Activated CD4-positive, alpha-beta memory T cell treated with anti-CD3 and anti-CD28 coated beads, Interleukin-2, amount 10 ng/mL, durations not matched to agents 7 days and 5 days (primary cell): ENCODE results near the gene REG3A. TPM values are rescaled to one million over a fixed set of nuclear protein-coding genes. Genes with fewer than 3 reads are reported as not detected.

Source experiments
- total RNA-seq, 2 experiments: library from RNA; stranded (reverse); gene quantifications; one replicate each; pipeline ENCODE4 v1.2.3, GENCODE V29; 2021

The REG3A gene
- total RNA-seq, 2 experiments from 2014 or later = not detected

Other genes with a start within 250 kb of the REG3A start
- not detected for gene REG3G, start 134.1 kb downstream of the REG3A start, total RNA-seq
- not detected for gene REG1B, start 71.8 kb downstream of the REG3A start, total RNA-seq
- gene REG1A, start 39.3 kb downstream of the REG3A start, total RNA-seq = not detected